ENCODE data around the gene DEGS2. TPM values are rescaled to one million over a fixed set of nuclear protein-coding genes. Genes with fewer than 3 reads are reported as not detected.
"Not testable (repeated sequence)": the region's sequence is repeated elsewhere in the genome, so short reads cannot be mapped to it uniquely, and the experiment has no call there.

DEGS2 gene
- 1 to 10 TPM; 2.3 to 9.9 (median 5.8) TPM for polyA plus RNA-seq (ENCODE audit: insufficient read depth in 1 of 5, insufficient read length in 5 of 5, low replicate concordance in 1 of 5)
- long read RNA-seq, donor 1, full-length matches to known transcripts: 1 of 1 reads
- long read RNA-seq, donor 1, partial matches to known transcripts: 0 of 1 reads
- long read RNA-seq, donor 1, other reads (novel, unspliced or antisense): 0 of 1 reads
- long read RNA-seq, donor 2, full-length matches to known transcripts: 3 of 3 reads
- long read RNA-seq, donor 2, partial matches to known transcripts: 0 of 3 reads
- long read RNA-seq, donor 2, other reads (novel, unspliced or antisense): 0 of 3 reads
- long read RNA-seq, donor 3, full-length matches to known transcripts: 1 of 1 reads
- long read RNA-seq, donor 3, partial matches to known transcripts: 0 of 1 reads
- long read RNA-seq, donor 3, other reads (novel, unspliced or antisense): 0 of 1 reads
- long read RNA-seq, donor 4: 0 reads
- long read RNA-seq, donor 5, full-length matches to known transcripts: 3 of 3 reads
- long read RNA-seq, donor 5, partial matches to known transcripts: 0 of 3 reads
- long read RNA-seq, donor 5, other reads (novel, unspliced or antisense): 0 of 3 reads
- long read RNA-seq, donor 6, full-length matches to known transcripts: 8 of 8 reads
- long read RNA-seq, donor 6, partial matches to known transcripts: 0 of 8 reads
- long read RNA-seq, donor 6, other reads (novel, unspliced or antisense): 0 of 8 reads
- long read RNA-seq, donor 7, full-length matches to known transcripts: 1 of 1 reads
- long read RNA-seq, donor 7, partial matches to known transcripts: 0 of 1 reads
- long read RNA-seq, donor 7, other reads (novel, unspliced or antisense): 0 of 1 reads
- long read RNA-seq, donor 8, full-length matches to known transcripts: 4 of 4 reads
- long read RNA-seq, donor 8, partial matches to known transcripts: 0 of 4 reads
- long read RNA-seq, donor 8, other reads (novel, unspliced or antisense): 0 of 4 reads

DNA sequence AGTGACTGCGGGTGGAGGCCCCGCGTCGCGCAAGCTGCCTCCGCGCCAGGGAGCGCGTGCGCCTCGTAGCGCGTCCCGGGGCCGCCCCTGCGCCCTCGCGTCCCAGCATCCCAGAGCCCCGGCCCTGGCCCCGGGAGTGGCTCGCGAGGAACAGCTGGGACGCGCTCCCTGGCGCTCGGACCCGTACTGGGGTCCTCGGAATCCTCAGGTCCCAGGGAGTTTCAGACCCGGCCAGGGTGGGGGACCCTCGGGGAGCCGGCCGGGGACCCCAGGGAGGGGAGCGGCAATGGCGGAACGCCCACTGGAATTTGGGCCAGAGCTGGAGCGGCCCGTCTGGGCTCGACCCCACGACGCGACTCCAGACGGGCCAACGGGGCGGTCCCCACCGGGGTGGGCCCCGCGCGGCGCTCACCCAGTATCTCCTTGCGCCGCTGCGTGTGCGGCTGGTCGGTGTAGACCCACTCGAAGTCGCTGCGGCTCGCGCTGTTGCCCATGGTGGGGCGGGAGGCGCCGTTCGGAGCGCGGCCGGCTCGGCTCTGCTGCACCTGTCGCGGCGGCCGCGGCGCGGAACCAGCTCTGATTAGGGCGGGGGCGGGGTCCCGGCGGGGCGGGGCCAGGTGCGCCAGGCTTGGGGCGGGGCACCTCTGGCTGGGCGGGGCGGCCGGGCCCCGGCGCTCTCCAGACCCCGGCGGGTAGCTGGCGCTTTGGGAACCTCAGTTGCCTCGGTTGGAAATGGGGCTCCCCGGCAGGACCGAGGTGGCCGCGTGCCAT lies at the start of gene DEGS2:
Gene DEGS2, minus strand, starts transcription at position 552 of the 771 bp plus-strand sequence. Its CDS starts 58 bp downstream, at position 494.
- no peak for DNase-seq

DNA sequence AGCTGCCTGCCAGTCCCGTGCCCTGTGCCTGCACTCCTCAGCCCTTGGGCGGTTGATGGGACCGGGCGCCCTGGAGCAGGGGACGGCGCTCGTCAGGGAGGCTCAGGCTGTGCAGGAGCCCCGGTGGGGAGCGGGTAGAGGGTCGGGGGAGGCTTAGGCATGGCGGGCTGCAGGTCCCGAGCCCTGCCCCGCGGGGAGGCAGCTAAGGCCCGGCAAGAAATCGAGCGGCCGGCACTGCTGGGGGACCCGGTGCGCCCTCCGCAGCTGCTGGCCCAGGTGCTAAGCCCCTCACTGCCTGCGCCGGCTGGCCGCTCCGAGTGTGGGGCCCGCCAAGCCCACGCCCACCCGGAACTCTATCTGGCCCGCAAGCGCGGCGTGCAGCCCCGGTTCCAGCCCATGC lies 48.7 kb upstream of the DEGS2 start:
- not testable (repeated sequence) for DNase-seq

DNA sequence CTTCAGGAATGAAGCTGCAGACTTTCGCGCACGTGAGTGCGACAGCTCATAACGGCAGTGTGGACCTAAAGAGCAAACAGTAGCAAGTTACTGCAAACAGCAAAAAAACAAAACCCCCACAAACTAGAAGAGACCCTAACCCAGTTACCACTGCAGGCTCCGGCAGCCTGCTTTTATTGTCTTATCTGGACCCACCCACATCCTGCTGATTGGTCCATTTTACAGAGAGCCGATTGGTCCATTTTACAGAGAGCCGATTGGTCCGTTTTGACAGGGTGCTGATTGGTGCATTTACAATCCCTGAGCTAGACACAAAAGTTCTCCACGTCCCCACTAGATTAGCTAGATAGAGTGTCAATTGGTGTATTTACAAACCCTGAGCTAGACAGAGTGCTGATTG lies 48.1 kb upstream of the DEGS2 start:
- DNase-seq: not testable (repeated sequence)

DNA sequence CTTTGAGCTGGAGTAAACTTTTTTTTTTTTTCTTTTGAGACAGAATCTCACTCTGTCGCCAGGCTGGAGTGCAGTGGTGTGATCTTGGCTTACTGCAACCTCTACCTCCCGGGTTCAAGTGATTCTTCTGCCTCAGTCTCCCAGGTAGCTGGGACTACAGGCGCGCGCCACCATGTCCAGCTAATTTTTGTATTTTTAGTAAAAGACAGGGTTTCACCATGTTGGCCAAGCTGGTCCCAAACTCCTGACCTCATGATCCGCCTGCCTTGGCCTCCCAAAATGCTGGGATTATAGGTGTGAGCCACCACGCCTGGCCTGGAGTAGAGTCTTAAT lies 45.4 kb upstream of the DEGS2 start:
- not testable (repeated sequence) for DNase-seq

DNA sequence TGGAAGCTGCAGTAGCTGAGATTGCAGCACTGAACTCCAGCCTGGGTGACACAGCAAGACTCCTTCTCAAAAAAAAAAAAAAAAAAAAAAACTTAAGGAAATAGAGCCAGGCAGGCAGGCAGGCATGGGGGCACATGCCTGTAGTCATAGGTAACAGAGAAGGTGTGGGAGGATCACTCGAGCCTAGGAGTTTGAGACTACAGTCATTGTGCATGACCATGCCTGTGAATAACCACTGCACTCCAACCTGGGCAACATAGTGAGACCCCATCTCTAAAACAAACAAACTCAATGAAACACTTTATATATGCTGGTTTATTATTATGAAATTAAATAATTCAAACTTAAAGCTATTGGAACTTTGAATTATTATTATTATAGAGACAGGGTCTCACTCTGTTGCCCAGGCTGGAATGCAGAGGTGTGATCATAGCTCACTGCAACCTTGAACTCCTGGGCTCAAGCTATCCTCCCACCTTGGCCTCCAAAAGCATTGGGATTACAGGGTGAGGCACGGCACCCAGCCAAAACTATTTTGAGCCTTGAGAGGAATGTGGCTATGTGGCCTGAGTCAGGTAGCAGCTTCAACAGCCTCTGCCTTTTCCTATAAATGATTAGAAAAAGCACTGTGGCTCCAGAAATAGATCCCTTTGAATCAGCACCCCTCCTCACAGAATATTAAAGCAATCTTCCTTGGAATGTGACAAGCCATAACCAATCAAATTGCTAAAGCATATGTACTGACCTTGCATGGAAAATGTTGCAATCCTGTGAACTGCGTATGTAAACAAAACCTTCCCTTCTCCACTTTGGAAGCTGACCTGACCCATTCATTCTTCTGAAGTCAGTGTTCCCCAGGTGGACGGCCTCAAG lies 44.8 kb upstream of the DEGS2 start:
- no peak for DNase-seq

DNA sequence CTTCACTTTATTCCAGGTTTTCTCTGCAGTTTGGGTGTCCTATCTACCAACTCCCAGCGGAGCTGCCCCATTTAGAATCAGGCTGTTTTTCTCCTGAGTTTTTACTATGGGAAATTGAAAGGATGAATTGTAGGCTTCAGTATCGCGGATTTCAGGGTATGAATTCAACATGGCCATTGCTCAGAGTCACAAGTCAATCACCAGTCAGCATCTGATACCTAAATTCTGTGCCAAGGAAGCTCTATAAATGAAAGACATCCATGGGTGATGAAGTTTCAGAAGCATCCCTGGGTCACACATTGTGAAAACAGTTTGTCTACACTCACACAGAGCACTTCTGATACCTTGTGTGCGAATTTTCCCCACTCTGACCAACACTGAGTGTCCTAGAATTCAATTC lies 43.7 kb upstream of the DEGS2 start:
- no peak for DNase-seq

DNA sequence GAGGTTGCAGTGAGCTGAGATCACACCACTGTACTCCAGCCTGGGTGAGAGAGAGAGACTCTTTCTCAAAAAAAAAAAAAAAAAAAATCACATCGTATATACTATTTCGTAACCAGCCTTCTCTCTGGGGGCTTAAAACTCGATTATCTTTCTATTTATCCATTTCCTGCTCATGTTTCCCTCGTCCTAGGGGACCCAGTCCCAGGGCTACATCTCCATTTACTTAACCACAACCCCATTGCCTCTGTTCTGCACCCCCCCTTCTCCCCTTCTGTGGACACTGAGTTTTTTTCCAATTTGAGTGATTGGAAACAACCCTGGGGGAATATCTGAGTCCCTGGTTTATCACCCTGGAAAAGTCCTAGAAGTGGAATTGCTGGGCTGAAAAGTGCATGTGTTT lies 43.3 kb upstream of the DEGS2 start:
- DNase-seq: no peak

DNA sequence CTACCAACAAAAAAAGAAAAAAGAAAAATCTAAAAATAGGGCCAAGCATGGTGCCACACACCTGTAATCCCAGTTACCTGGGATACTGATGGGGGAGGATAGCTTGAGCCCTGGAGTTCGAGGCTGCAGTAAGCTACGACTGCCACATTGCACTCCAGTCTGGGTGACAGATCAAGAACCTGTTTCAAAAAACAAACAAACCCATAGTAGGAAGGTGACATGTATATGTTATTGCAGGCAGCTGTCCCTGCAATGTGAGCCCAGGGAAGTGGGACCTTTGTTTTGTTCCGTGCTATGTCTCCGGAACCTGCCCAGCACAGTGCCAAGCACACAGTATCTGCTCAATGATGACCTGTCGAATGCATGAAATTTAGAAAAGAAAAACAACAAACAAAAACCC lies 42.3 kb upstream of the DEGS2 start:
- DNase-seq: no peak

DNA sequence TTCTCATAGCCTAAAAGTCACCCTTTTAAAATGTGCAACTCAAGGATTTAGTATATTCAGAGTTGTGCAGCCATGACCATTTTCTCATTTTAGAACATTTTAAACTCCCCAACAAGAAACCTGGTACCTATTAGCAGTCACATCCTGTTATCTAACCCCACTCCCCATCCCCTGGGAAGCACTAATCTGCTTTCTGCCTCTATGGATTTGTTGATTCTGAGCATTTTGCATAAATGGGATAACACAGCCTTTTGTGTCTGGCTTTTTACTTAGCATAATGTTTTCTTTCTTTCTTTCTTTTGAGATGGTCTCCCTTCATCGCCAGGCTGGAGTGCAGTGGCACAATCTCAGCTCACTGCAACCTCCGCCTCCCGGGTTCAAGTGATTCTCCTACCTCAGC lies 40.9 kb upstream of the DEGS2 start:
- DNase-seq: no peak

DNA sequence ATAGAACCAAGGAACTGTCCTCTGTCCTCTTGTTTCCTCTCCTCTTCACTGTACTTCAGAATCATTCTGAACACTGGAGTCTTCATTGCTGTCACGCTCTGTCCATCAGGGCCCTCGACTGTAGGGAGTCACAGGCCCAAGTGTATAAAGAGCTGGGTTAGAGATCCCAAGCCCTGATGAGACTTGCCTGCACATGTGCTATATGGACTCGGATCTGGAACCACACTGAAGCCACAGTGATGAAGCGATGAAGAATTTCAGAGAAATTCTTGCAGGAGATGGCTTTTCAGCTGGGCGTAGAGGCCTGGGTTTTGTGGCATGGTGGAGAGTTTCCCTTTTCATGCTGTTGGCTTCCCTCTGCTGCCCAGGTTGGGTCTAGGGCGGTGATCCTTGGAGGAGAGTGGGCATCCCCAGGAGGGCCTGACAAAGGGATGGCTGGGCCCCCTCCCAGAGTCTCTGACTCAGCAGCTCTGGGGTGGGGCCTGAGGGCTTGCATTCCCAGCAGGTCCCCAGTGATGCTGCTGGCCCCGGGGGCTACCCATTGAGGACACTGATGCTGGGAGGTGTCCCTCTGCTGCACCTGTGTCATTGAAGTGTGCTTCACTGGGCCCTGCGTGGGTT lies 39.9 kb upstream of the DEGS2 start:
- DNase-seq: no peak

DNA sequence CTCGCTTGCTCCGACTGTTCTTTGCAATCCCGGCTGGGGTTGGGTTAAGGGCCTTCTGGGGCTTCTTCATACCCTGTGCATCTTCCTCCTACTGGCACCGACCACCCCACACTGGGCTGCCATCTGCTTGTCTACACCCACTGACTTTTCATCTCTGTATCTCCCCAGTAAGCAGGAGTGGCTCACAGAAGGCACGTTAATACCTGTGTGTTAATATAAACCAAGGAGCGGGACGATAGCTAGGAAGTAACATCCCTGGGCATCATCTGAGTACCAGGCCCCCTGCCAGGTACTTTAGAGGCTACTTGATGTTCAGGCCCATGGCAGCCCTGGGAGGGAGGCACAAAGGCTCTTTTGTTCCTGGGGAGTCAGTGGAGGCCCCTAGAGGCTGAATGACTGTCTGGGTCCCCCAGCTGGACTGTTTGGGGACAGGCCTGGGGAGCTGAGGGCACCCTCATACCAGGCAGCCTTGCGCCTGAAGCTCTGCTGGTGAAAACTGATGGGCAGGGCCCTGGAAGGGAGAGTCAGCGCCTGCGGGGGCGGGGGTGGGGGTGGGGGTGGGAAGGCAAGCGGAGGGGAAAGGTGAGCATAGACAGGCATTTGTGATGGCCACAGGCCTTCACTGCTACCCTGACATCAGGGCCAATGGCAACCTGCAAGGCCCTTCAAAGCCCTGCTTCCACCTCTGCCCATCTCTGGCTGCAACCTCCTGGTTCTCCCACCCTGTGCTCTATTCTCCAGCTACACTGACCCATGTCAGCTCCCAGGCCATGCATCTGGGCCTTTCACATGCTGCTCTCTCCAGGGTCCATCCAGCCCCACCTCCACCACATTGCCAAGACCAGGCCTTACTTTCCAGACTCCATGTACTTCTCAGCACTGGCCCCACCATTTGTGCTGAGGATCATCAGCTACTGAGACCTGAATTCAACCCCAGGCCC lies 34.2 kb upstream of the DEGS2 start:
- DNase-seq: peak in 1 of 2 donors; percentile 7

DNA sequence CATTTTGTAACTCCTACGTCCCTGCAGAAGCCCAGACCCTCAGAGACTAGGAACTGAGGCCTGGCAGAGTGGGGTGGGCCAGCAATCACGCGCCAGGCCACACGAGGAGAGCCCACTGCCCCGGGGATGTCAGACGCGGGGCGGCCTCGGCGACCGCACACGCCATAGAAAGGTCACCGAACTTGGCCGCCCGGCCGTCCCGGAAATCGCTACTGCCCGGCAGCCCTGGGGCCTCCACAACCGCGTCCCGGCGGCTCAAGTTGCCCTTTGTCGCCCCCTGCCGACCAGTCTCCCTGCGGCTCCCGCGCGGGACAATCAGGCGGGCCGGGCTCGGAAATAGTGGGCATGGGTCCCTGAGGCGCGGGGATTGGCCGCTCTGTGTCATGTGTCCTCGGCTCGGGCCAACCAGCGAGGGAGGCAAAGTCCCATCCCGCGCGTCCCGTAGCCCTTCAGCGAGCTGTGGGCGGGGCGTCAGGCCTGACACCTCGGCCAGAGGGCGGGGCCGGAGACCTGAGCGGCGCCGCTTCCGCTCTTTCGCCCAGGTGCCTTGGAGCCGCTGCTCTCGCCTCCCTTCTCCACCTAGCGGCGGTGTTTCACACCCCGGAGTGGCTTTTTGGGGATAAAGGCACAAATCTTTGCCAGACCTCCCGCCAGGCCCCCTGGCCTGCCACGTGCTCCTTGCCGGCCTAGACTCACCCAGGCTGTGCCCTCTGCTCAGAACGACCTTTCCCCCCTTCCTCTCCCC lies 33.4 kb upstream of the DEGS2 start:
- peak; percentile 98 to 99 for DNase-seq

DNA sequence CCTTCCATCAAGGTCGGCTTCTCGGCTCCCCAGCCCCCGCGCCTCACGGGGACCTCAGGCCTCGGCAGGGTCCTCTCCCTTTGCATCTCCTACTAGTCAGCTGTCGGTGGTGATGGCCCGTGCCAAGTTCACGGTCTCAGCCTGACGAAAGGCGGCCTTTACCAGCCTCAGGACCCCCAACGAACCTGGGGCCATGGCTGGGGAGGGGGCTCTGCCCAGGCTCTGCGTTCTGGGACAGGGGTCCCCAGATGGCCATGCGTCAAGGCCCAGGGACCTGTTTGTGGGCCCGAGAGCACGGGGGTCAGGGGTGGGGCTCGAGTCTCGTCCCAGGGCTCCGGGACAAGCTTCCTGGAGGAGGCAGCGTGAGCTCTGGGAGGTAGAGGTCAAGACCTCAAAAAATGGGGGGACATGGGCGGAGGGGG lies 32.8 kb upstream of the DEGS2 start:
- peak in 1 of 2 donors; percentile 14 for DNase-seq

DNA sequence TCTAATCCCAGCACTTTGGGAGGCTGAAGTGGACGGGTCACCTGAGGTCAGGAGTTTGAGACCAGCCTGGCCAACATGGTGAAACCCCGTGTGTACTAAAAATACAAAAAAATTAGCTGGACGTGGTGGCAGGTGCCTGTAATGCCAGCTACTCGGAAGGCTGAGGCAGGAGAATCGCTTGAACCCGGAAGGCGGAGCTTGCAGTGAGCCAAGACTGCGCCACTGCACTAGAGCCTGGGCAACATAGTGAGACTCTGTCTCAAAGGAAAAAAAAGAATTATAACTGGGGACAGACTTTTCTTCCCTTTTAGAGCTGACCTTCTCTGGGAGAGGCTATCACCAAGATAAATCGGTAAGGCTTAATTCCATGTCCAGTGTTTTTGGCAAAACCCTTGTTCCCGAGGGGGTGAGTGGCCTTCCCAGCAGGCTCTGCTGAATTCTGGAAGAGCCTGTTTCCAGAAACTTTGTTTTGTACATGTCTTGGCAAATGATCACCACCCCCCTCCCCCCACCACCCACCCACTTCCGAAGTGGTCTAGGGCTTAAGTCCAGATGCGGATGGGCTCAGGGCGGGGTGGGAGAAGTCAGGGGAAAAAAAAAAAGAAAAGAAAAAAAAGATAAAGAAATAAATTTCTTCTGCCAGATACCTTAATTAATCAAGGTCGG lies 32.3 kb upstream of the DEGS2 start:
- peak; percentile 10 to 18 for DNase-seq

DNA sequence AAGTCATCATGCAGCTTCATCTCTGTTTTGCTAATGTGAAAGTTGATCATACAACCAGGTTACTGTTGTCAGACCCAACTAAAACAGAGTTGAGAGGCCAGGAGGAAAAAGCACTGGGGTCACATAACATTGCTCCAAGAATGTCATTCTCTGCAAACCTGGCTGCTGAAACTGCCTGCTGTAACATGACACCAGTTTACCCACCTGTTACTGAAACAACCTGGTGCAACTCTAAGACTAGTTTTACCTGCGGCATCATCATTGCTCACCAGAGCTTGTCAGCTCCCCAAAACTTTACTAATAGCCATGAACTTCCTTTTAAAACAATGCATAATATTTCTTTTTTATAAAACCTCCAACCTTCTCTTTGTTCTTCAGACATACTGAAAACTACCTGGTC lies 30.7 kb upstream of the DEGS2 start:
- DNase-seq: no peak

DNA sequence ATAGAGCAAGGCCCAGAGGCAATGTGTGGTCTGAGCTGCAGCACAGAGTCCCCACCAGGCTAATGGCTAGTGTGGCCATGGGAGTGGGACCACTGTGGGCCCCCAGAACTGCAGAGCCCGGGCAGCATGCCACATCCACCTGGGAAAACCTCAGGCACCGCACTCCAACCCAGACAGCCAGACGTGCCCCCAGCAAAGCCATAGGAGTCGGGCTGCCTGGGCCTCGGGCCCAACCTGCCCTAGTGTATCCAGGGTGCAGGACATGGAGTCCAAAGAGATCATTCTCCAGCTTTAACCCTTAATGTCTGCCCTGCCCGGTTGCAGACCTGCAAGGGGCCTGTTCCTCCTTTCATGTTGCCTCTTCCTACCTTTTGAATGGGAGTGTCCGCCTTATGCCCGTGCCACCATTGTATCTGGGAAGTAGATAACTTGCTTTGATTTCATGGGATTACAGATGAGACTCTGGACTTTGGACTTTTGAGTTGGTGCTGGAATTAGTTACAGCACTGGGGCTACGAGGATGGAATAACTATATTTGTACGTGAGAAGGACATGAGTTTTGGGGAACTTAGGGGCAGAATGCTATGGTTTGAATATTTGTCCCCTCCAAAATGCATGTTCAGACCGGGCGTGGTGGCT lies 29.1 kb upstream of the DEGS2 start:
- DNase-seq: no peak

DNA sequence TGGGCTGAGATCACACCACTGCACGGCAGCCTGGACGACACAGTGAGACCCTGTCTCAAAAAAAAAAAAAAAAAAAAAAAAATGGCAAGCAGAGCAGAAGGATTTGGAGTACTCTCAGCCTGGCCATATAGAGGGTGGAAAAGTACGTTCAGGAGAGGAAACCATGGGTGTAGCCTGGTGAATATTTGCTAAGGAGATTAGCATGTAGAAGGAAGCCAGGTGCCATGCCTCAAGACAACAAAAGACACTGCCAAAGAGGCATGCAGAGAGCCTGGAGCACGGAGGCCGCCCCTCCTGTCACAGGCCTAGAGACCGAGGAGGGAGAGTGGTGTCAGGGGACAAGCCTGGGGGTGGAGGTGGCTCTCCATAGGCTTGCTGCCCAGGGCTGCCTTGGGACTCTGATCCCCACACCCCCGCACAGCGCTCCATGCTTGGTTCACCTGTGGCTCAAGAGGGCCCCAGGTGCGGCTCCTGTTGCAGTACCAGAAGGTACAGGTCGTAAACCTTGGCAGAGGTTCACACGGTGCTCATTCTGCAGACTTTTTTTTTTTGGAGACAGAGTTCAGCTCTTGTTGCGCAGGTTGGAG lies 27.9 kb upstream of the DEGS2 start:
- no peak for DNase-seq

All from right lung (tissue), 10 donors.